NK-92 (cell line): Measurements from ENCODE around the gene SNX5.

ENCODE experiments used
- DNase-seq: peaks from one replicate; lab custom pipeline; 2025; ENCODE audit not compliant: unreplicated experiment; lab: John Stamatoyannopoulos, UW

The SNX5 gene

DNA sequence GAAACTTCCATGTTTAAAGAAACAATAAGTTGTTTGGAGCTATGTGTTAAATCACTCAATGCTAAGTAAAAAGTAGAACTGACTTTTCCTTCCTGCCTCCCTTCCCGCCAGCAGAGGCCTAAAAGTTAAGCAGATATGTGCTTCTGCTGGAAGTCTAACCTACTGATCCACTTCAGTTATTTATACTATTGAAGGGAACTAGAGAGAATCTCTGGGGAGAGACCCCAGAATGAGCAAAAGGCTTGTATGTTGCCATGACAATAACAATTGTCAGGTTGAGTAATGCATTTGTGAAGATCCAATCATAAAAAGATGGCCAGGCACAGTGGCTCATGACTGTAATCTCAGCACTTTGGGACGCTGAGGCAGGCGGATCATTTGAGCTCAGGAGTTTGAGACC is 25.0 kb upstream of the SNX5 start:
- DNase-seq = no peak

DNA sequence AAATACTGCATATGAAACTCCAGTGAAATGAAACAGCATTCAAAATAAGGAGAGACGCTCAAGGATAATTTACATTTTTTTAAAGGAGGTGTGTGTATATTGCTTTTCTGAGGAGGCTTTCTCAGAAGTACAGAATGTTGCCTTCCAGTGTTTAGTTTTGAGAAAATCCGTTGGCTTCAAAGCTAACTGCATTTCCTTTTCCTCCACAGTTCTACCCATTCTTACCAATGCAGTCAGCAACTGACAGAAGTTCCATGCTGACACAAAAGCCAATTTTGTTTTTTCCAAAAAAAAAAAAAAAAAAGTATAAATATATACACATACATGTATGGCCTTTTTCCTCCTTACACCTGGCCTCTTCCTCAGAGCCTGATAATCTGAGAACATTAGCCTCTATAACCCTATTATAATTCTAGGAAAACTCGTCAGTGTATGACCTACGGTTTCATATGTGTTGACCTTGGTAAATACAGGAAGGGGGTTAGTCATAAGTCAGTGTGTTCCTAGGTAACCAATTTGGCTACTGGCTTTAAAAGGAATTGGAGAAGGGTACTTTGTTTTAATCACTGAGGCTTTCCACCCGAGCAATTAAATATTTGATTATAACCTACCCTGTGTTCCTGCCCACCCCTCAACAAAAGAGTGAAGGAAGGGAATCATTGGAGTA is 24.4 kb upstream of the SNX5 start:
- DNase-seq = no peak

DNA sequence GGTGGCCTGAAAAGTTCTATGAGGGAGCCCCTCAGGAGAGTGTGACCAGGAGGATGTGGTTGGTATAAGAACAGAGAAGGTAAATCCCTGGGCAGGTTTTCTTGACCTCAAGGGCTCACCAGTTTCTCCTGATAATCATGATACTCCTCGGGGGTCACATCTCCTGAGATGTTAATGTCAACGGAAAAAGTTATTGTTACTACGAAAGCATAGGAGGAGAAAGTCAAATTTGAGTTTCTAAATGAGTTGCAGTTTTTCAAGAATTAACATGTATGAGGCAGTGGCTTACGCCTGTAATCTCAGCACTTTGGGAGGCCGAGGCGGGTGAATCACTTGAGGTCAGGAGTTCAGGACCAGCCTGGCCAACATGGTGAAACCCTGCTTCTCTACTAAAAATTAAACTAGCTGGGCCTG is 23.6 kb upstream of the SNX5 start:
- no peak for DNase-seq

DNA sequence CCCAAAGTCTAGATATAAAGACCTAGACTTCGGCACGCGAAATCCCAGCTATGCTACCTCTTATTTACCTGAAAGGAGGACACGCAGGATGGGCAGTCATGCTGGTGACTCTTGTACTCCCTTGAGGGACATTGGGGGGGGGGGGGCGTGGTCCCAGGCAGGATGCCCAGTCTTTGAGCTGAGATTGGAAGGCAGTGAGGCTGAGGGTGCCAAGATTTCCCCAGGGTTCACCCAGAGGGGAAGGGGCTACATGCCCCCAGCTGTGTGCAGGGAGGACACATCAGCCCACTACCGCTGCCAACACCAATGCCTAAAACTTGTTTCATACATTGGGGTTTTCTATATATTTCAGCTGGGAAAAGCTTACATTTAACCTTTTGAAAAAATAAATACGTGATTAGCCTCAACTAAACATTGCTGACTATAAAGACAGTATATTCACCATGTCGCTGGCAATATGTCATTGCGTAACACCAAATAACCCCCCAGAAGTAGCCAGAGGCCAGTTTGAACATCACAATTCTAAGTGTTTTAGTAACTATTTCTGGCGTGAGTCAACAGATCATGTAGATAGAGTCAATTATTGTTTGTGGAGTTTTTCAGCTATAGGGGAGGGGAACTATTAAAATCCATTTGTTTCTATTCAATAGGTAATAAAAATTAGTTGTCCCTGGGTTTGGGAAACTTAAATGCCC is 21.8 kb upstream of the SNX5 start:
- DNase-seq = no peak

DNA sequence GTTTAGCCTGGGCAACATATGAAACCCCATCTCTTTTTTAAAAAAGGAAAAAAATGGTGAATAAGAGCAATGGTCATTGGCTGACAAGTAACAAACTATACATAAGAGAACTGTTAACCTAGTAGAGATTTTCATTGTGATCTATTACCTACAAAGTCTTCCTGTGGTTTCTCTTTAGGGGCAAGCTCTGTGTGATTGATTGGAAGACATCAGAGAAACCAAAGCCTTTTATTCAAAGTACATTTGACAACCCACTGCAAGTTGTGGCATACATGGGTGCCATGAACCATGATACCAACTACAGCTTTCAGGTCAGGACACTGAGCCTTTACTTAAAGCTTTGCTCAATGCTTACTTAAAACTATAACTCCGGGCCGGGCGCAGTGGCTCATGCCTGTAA is 19.4 kb upstream of the SNX5 start:
- no peak for DNase-seq

DNA sequence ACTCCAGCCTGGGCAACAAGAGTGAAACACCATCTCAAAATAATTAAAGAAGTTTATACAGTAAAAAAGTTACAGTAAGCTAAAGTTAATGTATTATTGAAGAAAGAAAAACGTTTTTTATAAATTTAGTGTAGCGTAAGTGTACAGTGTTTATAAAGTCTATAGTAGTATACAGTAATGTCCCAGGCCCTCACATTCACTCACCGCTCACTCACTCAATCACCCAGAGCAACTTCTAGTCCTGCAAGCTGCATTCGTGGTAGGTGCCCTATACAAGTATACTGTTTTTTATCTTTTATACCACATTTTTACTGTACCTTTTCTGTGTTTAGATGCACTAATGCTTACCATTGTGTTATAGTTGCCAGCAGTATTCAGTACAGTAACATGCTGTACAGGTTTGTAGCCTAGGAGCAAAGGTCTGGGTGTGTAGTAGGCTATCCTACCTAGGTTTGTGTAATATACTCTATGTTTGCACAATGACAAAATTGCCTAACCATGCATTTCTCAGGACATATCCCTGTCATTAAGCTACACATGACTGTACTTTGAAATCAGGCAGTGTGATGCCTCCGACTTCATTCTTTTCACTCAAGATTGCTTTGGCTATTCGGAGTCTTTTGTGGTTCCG is 16.9 kb upstream of the SNX5 start:
- DNase-seq = no peak

DNA sequence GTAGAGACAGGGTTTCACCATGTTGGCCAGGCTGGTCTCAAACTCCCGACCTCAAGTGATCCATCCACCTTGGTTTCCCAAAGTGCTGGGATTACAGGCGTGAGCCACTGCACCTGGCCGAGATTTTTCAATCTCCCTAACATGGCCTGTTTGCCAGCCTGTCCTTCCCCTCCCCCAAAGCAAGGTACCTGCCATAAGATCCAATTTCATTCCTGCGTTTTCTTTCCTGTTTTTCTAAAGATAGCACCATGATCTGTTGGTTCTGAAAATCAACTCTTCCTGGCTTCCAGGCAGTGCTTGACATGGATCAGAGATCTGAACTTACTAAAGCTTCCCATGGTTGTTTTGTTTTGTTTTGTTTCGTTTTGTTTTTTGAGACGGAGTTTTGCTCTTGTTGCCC is 7.7 kb upstream of the SNX5 start:
- DNase-seq = no peak

DNA sequence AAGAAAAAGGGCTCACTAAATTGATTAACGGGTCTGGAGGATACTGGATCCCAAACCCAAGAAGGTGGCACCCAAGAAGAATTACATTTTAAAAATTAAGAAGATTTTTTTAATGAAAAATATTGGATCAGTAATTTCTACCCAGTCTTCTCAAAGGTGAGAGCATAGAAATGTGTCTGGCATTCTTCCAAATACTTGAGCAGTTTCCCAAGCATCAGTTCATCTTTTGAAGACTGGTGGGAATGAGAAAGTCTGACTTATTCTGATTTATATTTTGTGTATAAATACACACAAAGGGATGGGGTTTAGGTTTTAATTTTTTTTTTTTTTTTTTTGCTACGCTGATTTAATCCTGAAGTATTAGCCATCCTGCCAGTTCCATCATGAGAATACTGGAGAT is 3.5 kb upstream of the SNX5 start:
- no peak for DNase-seq

DNA sequence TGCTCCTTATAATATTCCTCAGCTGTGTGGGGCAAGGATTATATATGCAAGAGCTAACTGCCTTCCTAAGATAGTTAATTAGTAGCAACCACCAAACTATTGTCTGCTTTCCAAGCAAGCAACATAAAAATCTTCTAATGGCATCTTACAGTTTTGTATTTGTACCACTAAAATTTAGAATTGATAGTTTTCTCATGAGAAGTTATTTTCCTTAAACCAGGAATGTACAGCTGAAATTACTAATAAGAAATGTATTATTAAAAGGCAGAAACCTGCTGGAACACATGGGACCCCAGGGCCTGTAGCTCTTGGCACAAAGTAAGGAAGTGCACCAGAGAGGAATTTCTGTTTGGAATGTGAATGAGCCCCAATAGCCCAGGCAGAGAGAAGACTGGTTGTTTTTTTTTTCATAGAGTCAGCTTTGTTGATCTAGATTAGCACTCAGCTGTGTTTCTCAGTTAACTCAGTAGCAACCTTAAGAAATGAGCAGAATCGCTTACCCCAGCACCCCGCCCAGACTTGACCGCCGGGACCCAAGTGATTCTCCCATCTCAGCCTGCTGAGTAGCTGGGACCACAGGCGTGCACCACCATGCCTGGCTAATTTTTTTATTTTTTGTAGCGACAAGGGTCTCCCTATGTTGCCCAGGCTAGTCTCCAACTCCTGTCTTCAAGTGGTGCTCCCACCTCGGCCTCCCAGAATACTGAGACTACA is 2.9 kb upstream of the SNX5 start:
- DNase-seq = no peak

DNA sequence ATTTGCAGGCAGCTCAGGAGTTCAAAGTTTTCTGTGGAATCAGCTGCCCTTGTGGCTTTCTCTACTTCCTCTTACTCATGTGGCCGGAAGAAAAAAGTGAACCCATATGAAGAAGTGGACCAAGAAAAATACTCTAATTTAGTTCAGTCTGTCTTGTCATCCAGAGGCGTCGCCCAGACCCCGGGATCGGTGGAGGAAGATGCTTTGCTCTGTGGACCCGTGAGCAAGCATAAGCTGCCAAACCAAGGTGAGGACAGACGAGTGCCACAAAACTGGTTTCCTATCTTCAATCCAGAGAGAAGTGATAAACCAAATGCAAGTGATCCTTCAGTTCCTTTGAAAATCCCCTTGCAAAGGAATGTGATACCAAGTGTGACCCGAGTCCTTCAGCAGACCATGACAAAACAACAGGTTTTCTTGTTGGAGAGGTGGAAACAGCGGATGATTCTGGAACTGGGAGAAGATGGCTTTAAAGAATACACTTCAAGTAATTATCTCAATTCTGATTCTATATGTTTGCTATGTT is 1.4 kb upstream of the SNX5 start:
- no peak for DNase-seq

DNA sequence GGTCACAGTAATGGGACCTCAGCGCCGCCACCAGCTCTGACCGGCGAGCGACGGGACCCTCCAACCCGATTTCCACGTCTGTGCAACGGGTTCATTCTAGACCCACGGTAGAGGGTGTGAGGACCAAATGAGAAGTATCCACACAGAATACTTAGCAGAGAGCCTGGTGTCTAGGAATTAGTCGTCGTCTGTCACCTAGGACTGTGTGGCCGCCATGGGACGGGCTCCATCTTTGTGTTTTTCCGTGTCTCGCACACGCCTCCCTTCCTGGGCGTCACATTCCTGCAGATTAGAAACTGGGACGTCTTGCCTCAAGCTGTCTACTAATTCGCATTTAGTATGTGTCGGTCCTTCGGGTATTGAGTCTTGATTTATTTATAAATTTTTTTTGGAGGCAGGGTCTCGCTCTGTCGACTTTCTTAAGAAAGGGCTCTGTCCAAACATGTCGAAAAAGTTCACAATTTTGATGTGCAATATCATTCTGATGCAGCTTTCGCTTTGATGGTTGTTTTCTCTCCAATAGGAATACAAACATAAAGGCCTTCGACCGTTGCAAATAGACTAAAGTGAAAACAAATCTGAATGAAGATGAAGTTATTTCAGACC is 787 bp upstream of the SNX5 start:
- DNase-seq = no peak

DNA sequence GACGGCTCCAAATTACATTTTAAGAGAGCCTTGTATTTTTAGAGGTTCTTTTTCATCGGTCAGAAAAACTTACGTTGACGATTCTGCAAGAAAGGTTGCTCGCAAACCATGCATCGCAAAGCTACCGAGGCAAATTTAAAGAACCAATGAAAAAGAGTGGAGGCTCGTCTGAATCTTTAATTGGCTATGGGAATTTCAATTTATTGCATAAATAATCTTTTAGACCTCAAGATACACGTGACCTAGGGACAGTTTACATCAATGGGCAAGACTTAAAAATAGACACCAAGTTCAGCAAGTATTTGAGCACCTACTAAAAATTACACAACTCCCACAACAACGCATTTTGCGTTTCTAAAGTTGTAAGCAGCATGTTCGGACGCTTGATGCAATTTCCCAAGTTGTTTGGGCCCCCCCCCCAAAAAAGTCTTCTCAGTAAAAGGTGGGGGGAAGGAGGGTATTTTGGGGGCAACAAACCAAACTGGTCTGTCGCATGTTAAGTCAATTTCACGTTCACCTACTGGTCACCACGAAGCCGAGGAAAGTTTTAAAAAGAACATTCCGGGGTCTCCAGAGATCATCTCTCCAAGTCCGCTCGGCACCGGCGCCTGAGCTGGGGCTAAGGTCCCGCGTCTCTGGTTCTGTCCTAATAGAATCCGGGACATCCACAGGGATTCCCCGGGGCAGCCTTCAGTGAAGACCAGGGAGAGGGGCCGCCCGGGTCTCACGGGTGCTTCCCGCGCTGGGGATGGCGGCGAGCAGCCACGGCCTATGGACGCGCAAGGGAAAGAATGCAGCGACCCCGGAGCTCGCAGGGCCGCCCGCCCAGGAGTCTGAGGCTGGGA is 851 bp downstream of the SNX5 start:
- DNase-seq = no peak

DNA sequence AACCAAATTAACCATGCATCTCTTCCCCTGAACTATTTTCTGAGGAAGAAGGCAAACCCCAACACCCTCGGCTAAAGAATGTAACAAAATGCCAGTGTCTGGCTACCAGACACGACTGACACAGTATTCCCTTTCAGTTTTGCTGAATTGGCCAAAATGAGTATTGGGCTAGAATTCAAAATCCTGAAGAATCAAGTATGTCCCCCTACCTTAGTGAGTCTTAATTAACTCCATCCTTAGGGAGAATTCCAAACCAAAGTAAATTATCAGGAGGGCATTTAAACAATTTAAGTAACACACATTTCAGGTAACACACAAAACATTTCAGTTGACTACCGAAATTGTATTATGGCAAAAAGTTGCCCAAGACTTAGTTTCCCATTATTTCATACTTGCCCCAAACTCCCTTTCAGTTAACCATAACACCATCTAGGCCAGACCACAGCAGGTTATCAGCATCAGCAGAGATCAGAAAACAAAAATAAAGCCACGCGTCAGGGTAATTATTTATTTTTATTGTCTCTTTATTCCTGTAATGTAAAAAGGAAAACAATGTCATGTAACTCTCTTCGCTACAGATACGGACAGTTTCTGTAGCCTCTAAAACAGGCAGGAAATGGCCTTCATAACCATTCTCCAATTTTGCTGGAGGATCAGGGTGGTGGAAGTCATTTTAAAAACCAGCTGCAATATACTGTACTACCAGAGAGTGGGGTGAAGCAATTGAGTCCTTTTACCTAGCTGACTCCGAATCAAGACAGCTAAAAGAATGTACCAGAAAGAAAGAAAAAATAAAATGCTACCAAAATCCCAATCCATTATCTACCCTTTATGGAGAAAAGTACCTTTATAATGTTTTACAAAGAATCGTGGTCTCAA is 1.9 kb downstream of the SNX5 start:
- DNase-seq = no peak

DNA sequence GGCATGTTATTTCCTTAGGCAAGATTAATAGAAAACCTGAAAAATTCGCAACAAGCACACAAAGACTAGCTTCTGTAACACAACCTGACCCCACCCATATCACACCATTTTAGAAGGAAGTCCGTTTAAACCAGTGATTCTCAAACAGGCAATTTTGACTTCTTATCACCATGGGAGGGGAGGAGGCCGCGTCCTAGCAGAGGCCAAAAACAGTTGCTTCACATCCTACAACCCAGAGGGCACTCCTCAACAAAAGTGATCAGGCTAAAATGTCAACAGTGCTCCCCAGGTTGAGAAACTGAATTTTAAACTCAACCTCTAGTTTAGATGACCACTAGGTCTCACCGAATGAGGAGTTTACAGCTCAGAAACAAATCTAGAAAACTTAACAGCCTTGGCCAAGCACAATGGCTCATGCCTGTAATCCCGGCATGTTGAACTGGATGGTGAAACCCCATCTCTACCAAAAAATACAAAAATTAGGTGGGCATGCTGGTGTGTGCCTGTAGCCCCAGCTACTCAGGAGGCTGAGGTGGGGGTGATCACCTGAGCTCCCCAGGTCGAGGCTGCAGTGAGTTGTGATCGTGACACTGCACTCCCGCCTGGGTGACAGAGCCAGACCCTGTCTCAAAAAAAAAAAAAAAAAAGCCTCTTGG is 3.4 kb downstream of the SNX5 start:
- DNase-seq = no peak

DNA sequence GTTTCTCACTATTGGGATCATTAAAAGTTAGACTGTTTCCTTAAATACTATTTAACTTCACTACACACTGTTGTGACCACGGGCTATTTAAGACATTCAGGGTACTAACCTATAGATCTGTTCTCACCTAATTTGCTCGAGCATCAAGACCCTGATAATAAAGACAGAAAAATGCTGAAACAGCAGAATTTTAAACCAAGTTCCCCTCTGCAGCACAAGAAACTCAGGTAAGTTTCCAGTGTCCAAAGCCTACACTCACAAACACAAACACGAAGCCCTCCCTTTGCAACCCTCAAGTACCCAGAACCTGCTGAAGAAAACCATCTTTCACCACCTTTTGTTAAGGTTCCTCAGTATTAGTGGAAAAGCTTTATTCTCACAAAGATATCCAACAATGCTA is 4.0 kb downstream of the SNX5 start:
- DNase-seq = no peak

DNA sequence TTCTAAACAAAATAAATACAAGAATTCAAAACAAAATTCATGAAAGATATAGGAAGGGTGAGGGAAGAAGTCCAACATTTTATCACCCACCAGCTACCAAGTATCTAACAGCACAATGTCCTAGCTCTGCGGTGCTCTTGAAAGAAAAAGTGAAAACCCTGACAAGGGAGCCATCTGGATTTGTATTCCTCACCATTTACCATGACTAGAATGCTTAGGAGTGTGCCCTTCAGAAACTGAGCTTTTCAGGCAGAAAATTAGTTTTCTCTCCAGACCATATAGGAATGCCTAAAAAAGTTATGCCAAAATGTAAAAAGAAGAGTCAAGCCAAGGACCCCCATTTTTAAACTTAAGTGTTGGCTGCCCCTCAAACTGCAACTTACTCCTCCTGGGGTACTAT is 4.5 kb downstream of the SNX5 start:
- no peak for DNase-seq

DNA sequence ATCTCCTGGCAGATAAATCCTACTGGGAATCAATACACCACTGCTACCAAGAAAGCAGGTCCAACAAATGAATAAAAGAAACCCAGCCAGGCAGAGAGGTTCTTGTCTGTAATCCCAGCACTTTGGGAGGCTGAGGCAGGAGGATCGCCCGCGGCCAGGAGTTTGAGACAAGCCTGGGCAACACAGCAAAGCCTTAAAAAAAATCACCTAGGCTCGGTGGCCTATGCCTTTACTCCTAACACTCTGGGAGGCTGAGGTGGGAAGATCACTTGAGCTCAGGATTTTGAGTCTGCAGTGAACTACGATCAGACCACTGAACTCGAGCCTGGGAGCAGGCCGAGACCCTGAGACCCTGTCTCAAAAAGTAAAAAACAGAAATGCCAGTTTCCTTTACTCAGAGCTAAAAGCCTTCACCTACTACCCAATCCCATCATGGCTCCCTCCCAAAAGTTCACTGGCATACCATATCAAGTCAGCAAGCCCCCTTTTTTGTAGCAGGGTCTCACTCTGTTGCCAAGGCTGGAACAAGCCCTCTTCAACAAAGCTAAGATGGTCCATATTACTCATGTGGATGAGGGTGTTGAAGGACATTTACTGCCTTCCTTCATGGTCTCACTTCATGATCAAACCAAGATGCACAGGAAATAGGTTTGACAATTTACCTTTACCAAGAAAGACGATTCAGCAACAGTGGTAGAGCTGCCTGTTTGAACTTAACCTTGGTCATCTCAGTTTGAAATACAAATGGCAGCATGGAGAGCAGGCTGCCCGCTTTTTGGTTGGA is 5.3 kb downstream of the SNX5 start:
- no peak for DNase-seq

DNA sequence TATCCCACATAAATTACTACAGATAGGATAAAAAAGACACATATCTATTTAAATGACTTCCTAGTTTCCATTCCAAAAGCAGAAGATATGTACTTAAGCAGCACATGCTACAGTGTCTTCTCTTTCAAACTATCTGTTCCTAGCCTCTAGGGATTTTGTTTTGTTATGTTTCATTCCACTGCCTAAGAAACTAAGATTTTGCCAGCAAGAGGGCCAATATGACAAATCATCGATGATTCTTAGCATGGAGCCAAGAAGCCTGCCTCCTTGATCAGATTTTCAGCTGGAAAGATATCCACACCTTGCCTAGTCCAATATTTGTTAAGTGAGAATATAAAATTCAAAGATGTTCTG is 7.0 kb downstream of the SNX5 start:
- no peak for DNase-seq
